Measurements from ENCODE around the gene CD19. TPM values are rescaled to one million over a fixed set of nuclear protein-coding genes. Genes with fewer than 3 reads are reported as not detected.
"Not testable (repeated sequence)": the region's sequence is repeated elsewhere in the genome, so short reads cannot be mapped to it uniquely, and the experiment has no call there.

Gene CD19
- total RNA-seq (2014; rRNA removed; shearing (Covaris generic)) = 1.2 and 1.9 TPM in 2 replicates

DNA sequence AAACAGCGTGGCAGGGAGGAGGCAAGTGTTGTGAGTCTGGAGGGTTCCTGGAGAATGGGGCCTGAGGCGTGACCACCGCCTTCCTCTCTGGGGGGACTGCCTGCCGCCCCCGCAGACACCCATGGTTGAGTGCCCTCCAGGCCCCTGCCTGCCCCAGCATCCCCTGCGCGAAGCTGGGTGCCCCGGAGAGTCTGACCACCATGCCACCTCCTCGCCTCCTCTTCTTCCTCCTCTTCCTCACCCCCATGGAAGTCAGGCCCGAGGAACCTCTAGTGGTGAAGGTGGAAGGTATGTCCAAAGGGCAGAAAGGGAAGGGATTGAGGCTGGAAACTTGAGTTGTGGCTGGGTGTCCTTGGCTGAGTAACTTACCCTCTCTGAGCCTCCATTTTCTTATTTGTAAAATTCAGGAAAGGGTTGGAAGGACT lies at the start of gene CD19:
Gene CD19 (plus strand): TSS at position 171 of the 425 bp plus-strand sequence. CDS start 30 bp downstream, at position 201.
- H3K36me3 ChIP-seq (replicated peaks; ENCODE audit: control insufficient read depth, insufficient read depth, low read length) = no peaks in the 10 kb centered on the region
- peak; percentile 28 for DNase-seq
- H3K27me3 ChIP-seq (ENCODE audit: control insufficient read depth, insufficient read depth, low read length) = no peaks in the 10 kb centered on the region
- no peak within 1 kb of the TSS for H3K4me3 ChIP-seq (ENCODE audit: insufficient read depth, low read depth, low read length)

DNA sequence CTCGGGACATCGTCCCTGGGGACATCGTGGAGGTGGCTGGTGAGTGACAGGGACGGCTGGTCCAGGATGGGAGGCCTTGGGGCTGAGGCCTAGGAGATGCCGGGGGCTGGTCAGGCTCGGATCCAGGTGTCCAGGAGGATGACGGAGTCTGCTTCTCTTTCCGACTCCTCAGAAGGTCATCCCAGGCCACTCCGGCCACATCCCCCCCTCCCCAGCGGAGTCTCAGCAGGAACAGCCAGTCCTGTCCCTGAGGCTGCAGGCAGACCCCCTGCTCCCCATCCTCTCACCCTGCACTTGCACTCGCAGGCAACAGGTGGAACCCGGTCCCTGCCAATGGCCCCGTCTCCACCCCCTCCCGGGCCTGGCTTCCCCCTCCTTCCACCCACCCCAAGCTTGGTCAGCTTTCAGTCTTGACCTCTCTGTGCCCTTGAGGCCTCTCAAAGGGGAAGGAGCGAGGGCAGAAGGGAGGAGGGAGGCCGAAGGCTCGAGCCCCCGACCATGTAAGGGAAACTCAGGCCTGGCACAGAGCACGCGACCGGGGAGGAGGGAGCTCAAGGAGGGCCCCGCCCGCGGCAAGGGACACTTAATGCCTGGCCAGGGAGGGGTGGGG lies 49.1 kb upstream of the CD19 start:
- DNase-seq = peak; percentile 85
- no peak overlapping the region for H3K4me3 ChIP-seq (ENCODE audit: insufficient read depth, low read depth, low read length)

DNA sequence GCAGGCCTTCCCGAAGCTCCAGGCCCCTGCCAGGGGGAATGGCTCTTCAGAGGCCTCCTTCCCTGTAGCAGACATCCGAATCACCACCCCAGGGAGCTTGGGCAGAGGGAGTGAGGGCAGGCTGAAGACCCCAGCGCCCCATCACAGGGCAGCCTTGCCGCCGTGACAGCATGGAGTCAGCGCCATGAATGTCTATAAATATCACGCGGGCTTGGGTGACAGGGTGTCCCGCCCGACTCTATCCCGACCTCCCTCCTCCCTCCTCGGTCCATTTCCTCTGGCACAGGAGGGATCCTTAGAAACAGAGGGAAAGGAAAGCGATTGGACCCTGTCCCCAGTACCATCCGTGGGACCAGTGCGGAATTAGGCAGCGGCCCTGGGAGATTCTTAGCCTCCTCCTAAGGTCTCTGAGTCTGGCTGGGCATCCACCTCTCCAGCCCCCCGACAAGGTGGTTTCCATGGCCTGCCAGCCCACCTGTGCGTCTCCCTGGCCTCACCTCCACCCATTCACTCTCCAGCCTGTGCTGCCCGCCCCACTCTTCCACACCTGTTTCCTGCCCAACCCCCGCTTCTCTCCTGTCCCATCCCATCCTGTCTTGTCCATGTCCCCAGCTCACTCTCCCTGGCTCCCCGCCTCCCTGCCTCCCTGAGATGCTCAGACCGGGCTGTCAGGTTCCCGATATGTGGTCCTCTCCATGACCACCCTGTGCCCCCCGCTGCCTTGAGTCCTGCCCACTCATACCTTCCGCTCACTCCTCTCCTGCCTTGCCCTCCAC lies 48.4 kb upstream of the CD19 start:
- H3K27me3 ChIP-seq (ENCODE audit: control insufficient read depth, insufficient read depth, low read length) = peaks cover 13% of the 10 kb centered on the region
- peak; percentile 60 for DNase-seq
- no peaks in the 10 kb centered on the region for H3K36me3 ChIP-seq (replicated peaks; ENCODE audit: control insufficient read depth, insufficient read depth, low read length)
- H3K4me3 ChIP-seq (ENCODE audit: insufficient read depth, low read depth, low read length) = no peak overlapping the region

More for the DNA sequence above, 49.1 kb upstream of the CD19 start:
- Histone ChIP-seq H3K27me3 (ENCODE audit: control insufficient read depth, insufficient read depth, low read length) (peaks cover 13% of the 10 kb centered on the region), H3K36me3 (replicated peaks; ENCODE audit: control insufficient read depth, insufficient read depth, low read length) (no peaks in the 10 kb centered on the region)

DNA sequence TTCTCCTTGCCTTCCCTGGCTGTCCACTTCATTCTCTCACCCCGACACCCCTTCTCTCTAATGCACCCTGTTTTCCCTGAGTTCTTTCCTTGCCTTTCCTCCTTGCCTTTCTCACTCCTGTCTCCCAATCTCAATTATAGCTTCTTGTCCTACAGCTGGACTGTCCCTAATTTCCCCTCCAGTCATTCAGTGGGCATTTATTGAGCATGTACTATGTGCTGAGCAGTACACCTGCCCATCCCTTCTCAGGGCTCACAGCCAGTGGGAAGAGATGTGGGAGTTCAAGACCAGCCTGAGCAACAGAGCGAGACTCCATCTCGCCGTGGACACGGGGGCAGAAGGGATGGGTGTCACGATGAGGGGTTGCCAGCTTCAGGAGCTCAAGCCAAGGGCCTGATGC lies 47.7 kb upstream of the CD19 start:
- no peak for DNase-seq
- no peak overlapping the region for H3K4me3 ChIP-seq (ENCODE audit: insufficient read depth, low read depth, low read length)
- peaks cover 11% of the 10 kb centered on the region for H3K27me3 ChIP-seq (ENCODE audit: control insufficient read depth, insufficient read depth, low read length)
- H3K36me3 ChIP-seq (replicated peaks; ENCODE audit: control insufficient read depth, insufficient read depth, low read length) = no peaks in the 10 kb centered on the region

DNA sequence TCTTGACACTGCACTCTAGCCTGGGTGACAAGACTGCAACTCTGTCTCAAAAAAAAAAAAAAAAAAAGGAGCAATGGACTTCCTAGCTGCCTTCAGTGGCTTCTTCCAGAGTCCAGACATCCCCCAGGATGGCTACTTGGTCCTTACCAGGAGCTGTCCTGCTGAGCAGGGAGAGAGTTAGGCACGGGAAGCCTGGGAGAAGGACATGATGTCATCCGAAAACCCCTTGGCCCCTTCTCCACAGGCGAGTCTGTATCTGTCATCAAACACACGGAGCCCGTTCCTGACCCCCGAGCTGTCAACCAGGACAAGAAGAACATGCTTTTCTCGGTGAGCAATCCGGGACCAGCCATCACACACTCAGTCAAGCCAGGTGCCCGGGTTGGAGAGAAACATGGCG lies 44.8 kb upstream of the CD19 start:
- no peaks in the 10 kb centered on the region for H3K36me3 ChIP-seq (replicated peaks; ENCODE audit: control insufficient read depth, insufficient read depth, low read length)
- no peak for DNase-seq

DNA sequence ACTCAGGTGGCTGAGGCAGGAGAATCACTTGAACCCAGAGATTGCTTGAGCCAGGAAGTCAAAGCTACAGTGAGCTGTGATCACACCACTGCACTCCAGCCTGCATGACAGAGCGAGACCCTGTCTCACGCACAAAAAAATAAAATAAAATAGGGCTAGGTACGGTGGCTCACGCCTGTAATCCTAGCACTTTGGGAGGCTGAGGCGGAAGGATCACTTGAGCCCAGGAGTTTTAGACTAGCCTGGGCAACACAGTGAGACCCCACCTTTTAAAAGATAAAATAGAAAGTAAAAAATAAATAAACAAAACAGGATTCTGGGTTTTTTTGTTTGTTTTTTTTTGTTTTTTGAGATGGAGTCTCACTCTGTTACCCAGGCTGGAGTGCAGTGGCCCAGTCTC lies 41.4 kb upstream of the CD19 start:
- not testable (repeated sequence) for H3K36me3 ChIP-seq (replicated peaks; ENCODE audit: control insufficient read depth, insufficient read depth, low read length); H3K27me3 ChIP-seq (ENCODE audit: control insufficient read depth, insufficient read depth, low read length); H3K4me3 ChIP-seq (ENCODE audit: insufficient read depth, low read depth, low read length); DNase-seq

More for the DNA sequence above, 44.8 kb upstream of the CD19 start:
- H3K4me3 ChIP-seq (ENCODE audit: insufficient read depth, low read depth, low read length) = no peak overlapping the region
- H3K27me3 ChIP-seq (ENCODE audit: control insufficient read depth, insufficient read depth, low read length) = no peaks in the 10 kb centered on the region; the same call in 1 of the 2 replicates

DNA sequence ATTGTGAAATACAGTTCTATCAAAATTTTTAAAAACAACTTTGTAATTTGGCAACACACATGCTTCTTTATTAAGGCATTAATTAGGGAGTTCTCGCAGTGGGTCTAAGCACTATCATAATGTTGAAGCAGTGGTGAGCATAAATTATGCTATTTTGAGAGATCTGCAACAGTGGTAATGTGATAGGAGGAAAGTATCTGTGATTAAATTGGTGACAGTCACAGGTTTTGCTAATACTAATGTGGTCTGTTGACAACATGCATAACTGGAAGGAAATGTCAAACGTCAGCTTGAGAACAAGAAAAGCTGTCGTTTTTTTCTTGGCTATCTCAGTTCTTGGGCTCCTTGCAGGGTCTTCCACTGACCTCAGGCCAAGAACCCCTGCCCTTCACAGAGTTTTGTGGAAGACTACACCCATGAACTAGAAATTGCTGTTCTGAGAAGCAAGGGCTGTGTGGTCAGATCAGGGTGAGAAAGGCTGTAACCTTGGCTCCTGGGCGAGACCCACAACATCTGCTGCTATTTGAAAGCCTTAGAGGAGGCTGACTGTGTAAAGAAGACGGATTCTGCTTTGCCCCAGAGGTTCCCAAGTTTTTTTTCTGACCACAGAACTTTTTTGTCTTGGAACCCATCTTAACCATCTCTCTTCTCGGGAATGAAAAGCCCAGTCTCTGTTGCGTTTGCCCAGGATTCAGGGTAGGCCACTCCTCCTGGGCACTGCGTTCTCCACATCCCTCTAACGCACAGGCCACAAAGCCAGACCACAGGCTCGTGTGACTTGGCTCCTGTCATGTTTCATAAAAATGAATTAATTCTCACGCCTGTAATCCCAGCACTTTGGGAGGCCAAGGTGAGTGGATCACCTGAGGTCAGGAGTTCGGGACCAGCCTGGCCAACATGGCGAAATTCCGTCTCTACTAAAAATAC lies 39.5 kb upstream of the CD19 start:
- DNase-seq = no peak
- H3K36me3 ChIP-seq (replicated peaks; ENCODE audit: control insufficient read depth, insufficient read depth, low read length) = no peaks in the 10 kb centered on the region
- H3K4me3 ChIP-seq (ENCODE audit: insufficient read depth, low read depth, low read length) = no peak overlapping the region
- no peaks in the 10 kb centered on the region for H3K27me3 ChIP-seq (ENCODE audit: control insufficient read depth, insufficient read depth, low read length)

DNA sequence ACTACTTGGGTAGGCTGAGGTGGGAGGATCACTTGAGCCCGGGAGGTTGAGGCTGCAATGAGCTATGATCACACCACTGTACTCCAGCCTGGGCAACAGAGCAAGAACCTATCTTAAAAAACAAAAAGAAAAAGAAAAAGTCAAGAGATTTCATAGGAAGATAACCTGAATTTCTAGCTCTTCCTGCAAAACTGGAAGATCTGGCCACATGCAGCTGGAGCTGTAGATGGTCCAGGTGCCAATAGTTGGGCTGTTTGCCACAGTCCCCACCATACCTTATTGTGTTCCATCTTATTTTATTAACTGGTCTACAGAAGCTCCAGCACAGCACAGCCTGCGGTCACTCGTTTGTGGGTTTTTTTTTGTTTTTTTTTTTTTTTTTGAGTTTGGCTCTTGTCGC lies 38.5 kb upstream of the CD19 start:
- Histone ChIP-seq H3K27me3 (ENCODE audit: control insufficient read depth, insufficient read depth, low read length) (no peaks in the 10 kb centered on the region), H3K36me3 (replicated peaks; ENCODE audit: control insufficient read depth, insufficient read depth, low read length) (no peaks in the 10 kb centered on the region), H3K4me3 (ENCODE audit: insufficient read depth, low read depth, low read length) (no peak overlapping the region)
- no peak for DNase-seq

DNA sequence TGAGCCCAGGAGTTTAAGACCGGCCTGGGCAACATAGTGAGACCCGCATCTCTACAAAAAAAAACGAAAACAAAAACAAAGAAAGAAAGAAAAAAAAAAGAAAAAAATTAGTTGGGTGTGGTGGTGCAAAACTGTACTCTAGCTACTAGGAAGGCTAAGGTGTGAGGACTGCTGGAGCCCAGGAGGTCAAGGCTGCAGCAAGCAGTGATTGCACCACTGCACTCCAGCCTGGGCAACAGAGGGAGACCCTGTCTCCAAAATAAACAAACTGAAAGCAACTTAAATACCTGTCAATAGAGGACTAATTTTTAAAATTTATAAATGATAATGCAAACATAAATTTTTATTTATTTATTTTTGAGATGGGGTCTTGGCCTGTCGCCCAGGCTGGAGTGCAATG lies 36.2 kb upstream of the CD19 start:
- H3K36me3 ChIP-seq (replicated peaks; ENCODE audit: control insufficient read depth, insufficient read depth, low read length) = peaks cover 1% of the 10 kb centered on the region; the same call in 1 of the 2 replicates
- DNase-seq = no peak
- H3K4me3 ChIP-seq (ENCODE audit: insufficient read depth, low read depth, low read length) = no peak overlapping the region
- H3K27me3 ChIP-seq (ENCODE audit: control insufficient read depth, insufficient read depth, low read length) = no peaks in the 10 kb centered on the region

DNA sequence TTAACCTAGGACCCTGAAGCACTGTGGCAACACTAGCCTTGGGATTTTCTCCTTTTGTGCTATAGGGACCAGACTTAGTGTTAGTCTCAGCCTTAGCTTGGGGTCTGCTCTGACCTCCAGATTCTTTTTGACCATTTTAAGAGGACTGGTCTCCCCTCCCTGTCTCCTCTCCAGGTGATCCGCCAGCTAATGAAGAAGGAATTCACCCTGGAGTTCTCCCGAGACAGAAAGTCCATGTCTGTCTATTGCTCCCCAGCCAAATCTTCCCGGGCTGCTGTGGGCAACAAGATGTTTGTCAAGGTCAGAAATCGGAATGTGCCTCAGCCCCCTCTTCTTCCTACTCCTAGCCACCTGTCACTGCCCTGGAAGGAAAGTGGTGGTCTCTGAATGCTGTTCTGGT lies 33.9 kb upstream of the CD19 start:
- H3K27me3 ChIP-seq (ENCODE audit: control insufficient read depth, insufficient read depth, low read length) = no peaks in the 10 kb centered on the region
- no peak overlapping the region for H3K4me3 ChIP-seq (ENCODE audit: insufficient read depth, low read depth, low read length)
- DNase-seq = no peak
- peaks cover 1% of the 10 kb centered on the region; the same call in 1 of the 2 replicates for H3K36me3 ChIP-seq (replicated peaks; ENCODE audit: control insufficient read depth, insufficient read depth, low read length)

DNA sequence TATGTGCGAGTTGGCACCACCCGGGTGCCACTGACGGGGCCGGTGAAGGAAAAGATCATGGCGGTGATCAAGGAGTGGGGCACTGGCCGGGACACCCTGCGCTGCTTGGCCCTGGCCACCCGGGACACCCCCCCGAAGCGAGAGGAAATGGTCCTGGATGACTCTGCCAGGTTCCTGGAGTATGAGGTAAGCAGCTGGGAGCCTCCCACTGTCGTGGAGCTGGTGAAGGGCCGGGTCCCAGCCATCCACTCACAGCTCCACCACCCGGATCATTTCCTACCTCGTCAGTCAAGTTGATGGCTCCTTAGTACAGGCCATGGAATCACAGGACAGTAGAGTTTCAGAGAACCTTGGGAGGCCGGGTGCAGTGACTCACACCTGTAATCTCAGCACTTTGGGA lies 33.5 kb upstream of the CD19 start:
- Histone ChIP-seq H3K4me3 (ENCODE audit: insufficient read depth, low read depth, low read length) (no peak overlapping the region), H3K36me3 (replicated peaks; ENCODE audit: control insufficient read depth, insufficient read depth, low read length) (peaks cover 1% of the 10 kb centered on the region; the same call in 1 of the 2 replicates), H3K27me3 (ENCODE audit: control insufficient read depth, insufficient read depth, low read length) (no peaks in the 10 kb centered on the region)
- DNase-seq = peak; percentile 42

DNA sequence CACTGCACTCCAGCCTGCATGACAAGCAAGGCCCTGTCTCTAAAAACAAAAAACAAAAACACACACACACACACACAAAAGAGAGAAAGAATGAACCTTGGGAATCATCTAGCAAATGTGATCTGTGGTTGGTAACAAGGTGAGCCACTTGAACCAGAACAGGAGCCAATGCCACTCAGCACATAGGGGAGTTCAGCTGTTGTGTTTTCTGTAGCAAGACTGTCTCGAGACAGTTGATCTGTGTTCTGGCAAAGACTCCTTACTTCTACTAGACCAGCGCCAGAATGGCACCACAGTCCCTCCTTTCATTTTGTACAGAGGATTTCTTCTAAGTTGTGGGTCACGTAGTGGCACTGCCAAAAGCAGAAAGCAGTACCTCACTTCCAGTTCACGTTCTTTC lies 32.8 kb upstream of the CD19 start:
- DNase-seq = no peak
- no peak overlapping the region for H3K4me3 ChIP-seq (ENCODE audit: insufficient read depth, low read depth, low read length)
- no peaks in the 10 kb centered on the region for H3K27me3 ChIP-seq (ENCODE audit: control insufficient read depth, insufficient read depth, low read length)

DNA sequence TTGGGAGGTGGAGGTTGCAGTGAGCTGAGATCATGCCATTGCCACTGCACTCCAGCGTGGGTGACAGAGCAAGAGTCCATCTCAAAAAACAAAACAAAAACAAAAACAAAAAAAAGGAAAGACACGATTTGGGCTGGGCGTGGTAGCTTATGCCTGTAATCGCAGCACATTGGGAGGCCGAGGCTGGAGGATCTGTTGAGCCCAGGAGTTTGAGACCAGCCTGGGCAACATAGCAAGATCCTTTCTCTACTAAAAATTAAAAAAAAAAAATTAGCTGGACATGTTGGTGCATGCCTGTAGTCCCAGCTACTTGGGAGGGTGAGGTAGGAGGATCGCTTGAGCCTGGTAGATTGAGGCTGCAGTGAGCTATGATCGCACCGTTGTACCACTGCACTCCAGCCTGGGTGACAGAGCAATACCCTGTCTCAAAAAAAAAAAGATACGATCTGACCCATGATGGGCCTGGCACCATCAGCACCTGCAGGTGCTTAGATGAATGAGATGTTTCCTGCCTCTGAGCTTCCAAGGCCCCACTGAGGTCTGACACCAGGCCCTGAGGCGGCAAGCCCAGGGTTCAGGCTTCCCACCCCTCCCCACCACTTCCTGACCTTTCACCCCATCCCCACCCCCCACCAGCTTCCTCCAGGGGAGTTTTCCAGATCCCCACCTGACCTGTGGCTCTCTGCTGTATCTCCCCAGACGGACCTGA lies 31.7 kb upstream of the CD19 start:
- no peak overlapping the region for H3K4me3 ChIP-seq (ENCODE audit: insufficient read depth, low read depth, low read length)
- peak; percentile 52 for DNase-seq
- H3K36me3 ChIP-seq (replicated peaks; ENCODE audit: control insufficient read depth, insufficient read depth, low read length) = peaks cover 1% of the 10 kb centered on the region
- no peaks in the 10 kb centered on the region for H3K27me3 ChIP-seq (ENCODE audit: control insufficient read depth, insufficient read depth, low read length)

More for the DNA sequence above, 32.8 kb upstream of the CD19 start:
- peaks cover 1% of the 10 kb centered on the region; the same call in 1 of the 2 replicates for H3K36me3 ChIP-seq (replicated peaks; ENCODE audit: control insufficient read depth, insufficient read depth, low read length)

DNA sequence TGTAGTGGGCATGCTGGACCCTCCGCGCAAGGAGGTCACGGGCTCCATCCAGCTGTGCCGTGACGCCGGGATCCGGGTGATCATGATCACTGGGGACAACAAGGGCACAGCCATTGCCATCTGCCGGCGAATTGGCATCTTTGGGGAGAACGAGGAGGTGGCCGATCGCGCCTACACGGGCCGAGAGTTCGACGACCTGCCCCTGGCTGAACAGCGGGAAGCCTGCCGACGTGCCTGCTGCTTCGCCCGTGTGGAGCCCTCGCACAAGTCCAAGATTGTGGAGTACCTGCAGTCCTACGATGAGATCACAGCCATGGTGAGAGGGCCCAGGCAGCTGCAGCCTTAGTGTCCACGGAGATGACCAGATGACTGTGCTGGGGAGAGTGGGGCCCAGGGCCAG lies 31.2 kb upstream of the CD19 start:
- Histone ChIP-seq H3K4me3 (ENCODE audit: insufficient read depth, low read depth, low read length) (no peak overlapping the region), H3K36me3 (replicated peaks; ENCODE audit: control insufficient read depth, insufficient read depth, low read length) (peaks cover 3% of the 10 kb centered on the region), H3K27me3 (ENCODE audit: control insufficient read depth, insufficient read depth, low read length) (no peaks in the 10 kb centered on the region)
- peak; percentile 51 for DNase-seq
